IPS DF 6.9 (cell line): ENCODE data around the gene GNAS.

ENCODE experiments used
- DNase-seq: peaks from one replicate; pipeline ENCODE4 v3.0.0-alpha.2; 2013; ENCODE audit warnings: low read depth, low spot score
- H3K27ac ChIP-seq: one replicate; pipeline ENCODE4 v1.5.1; 2013; ENCODE audit warnings: low read length, control low read depth
- H3K27me3 ChIP-seq: 2 replicates; pipeline ENCODE4 v1.6.1; 2013; ENCODE audit warnings: mild to moderate bottlenecking, low read length; ENCODE audit not compliant: control insufficient read depth, insufficient read depth
- H3K36me3 ChIP-seq: 2 replicates; pipeline ENCODE4 v1.6.1; 2013; ENCODE audit warnings: low read length; ENCODE audit not compliant: control insufficient read depth, insufficient read depth
- H3K4me1 ChIP-seq: 2 replicates; pipeline ENCODE4 v1.6.1; 2013; ENCODE audit warnings: low read length; ENCODE audit not compliant: control insufficient read depth, insufficient read depth
- H3K4me3 ChIP-seq: 2 replicates; pipeline ENCODE4 v1.5.1; 2013; ENCODE audit warnings: mild to moderate bottlenecking, low read length
- H3K9me3 ChIP-seq: 2 replicates; pipeline ENCODE4 v1.6.1; 2013; ENCODE audit warnings: low read length, inconsistent platforms; ENCODE audit not compliant: control insufficient read depth, insufficient read depth
- WGBS: extraction: QIAGEN DNeasy Blood & Tissue Kit; methylation state at CpG from one replicate; pipeline ENCODE4 v1.1.7; 2013; ENCODE audit warnings: mixed read lengths, missing lambda C conversion rate; ENCODE audit not compliant: insufficient read length, insufficient coverage; 5-methylcytosine and 5-hydroxymethylcytosine counted together

Gene GNAS

GRCh38 chr20:58851969-58852458, 502 bp upstream of the GNAS start:
- Histone ChIP-seq H3K4me1 (peaks cover 7% of the 10 kb centered on the region), H3K36me3 (no peaks in the 10 kb centered on the region; the same call in 1 of the 2 replicates), H3K27ac (no peak overlapping the region), H3K9me3 (no peaks in the 10 kb centered on the region), H3K4me3 (peak overlapping the region; percentile 52; the same call in 1 of the 2 replicates), H3K27me3 (peaks cover 28% of the 10 kb centered on the region)
- no CpG with 5 or more reads among the region's 23 CpGs for WGBS
- DNase-seq: no peak

- no peak for DNase-seq
- H3K4me1 ChIP-seq: peaks cover 7% of the 10 kb centered on the region
- no peaks in the 10 kb centered on the region for H3K36me3 ChIP-seq
- no peaks in the 10 kb centered on the region for H3K9me3 ChIP-seq
- H3K27me3 ChIP-seq: peaks cover 28% of the 10 kb centered on the region
- H3K4me3 ChIP-seq: no peak overlapping the region
- no CpG with 5 or more reads among the region's 6 CpGs for WGBS
- H3K27ac ChIP-seq: no peak overlapping the region
Observed at GRCh38 chr20:58853466-58853865, 950 bp downstream of the GNAS start.

- no peak for DNase-seq
- WGBS: no CpG with 5 or more reads among the region's 63 CpGs
- H3K27me3 ChIP-seq: peaks cover 28% of the 10 kb centered on the region
- H3K27ac ChIP-seq: no peak overlapping the region
- H3K9me3 ChIP-seq: no peaks in the 10 kb centered on the region
- peaks cover 7% of the 10 kb centered on the region for H3K4me1 ChIP-seq
- no peaks in the 10 kb centered on the region for H3K36me3 ChIP-seq
- peak overlapping the region; percentile 15; the same call in 1 of the 2 replicates for H3K4me3 ChIP-seq
Observed at GRCh38 chr20:58853976-58854637, 1.6 kb downstream of the GNAS start.

- no peak for DNase-seq
- no peaks in the 10 kb centered on the region for H3K36me3 ChIP-seq
- no peaks in the 10 kb centered on the region for H3K9me3 ChIP-seq
- peaks cover 7% of the 10 kb centered on the region for H3K4me1 ChIP-seq
- peaks cover 28% of the 10 kb centered on the region for H3K27me3 ChIP-seq
- peak overlapping the region; percentile 18; the same call in 1 of the 2 replicates for H3K4me3 ChIP-seq
- WGBS: no CpG with 5 or more reads among the region's 75 CpGs
- no peak overlapping the region for H3K27ac ChIP-seq
Observed at GRCh38 chr20:58854638-58855471, 2.3 kb downstream of the GNAS start.

- no peaks in the 10 kb centered on the region for H3K36me3 ChIP-seq
- H3K4me1 ChIP-seq: peaks cover 7% of the 10 kb centered on the region
- WGBS: no CpG with 5 or more reads among the region's 57 CpGs
- H3K9me3 ChIP-seq: no peaks in the 10 kb centered on the region
- H3K4me3 ChIP-seq: peak overlapping the region; percentile 6; the same call in 1 of the 2 replicates
- peaks cover 28% of the 10 kb centered on the region for H3K27me3 ChIP-seq
- no peak for DNase-seq
- no peak overlapping the region for H3K27ac ChIP-seq
Observed at GRCh38 chr20:58855506-58856389, 3.2 kb downstream of the GNAS start.

- Histone ChIP-seq H3K4me1 (no peaks in the 10 kb centered on the region), H3K36me3 (no peaks in the 10 kb centered on the region), H3K4me3 (no peak overlapping the region), H3K27ac (no peak overlapping the region), H3K9me3 (no peaks in the 10 kb centered on the region), H3K27me3 (no peaks in the 10 kb centered on the region)
- no peak for DNase-seq
- WGBS: no CpG with 5 or more reads among the region's 7 CpGs
Observed at GRCh38 chr20:58863044-58863790, 10.7 kb downstream of the GNAS start.

- DNase-seq: no peak
- no CpG with 5 or more reads among the region's 2 CpGs for WGBS
Observed at GRCh38 chr20:58864346-58864745, 11.8 kb downstream of the GNAS start.

GRCh38 chr20:58865843-58866242, 13.3 kb downstream of the GNAS start:
- Histone ChIP-seq H3K4me3 (no peak overlapping the region), H3K4me1 (peaks cover 2% of the 10 kb centered on the region; the same call in 1 of the 2 replicates), H3K27me3 (no peaks in the 10 kb centered on the region), H3K36me3 (no peaks in the 10 kb centered on the region), H3K27ac (no peak overlapping the region), H3K9me3 (no peaks in the 10 kb centered on the region)
- no CpG with 5 or more reads among the region's 2 CpGs for WGBS
- DNase-seq: no peak

More at GRCh38 chr20:58864346-58864745, 11.8 kb downstream of the GNAS start:
- H3K36me3 ChIP-seq: no peaks in the 10 kb centered on the region
- H3K27me3 ChIP-seq: no peaks in the 10 kb centered on the region
- no peak overlapping the region for H3K4me3 ChIP-seq
- H3K9me3 ChIP-seq: no peaks in the 10 kb centered on the region
- H3K4me1 ChIP-seq: no peaks in the 10 kb centered on the region
- H3K27ac ChIP-seq: no peak overlapping the region

- peaks cover 2% of the 10 kb centered on the region; the same call in 1 of the 2 replicates for H3K4me1 ChIP-seq
- no peaks in the 10 kb centered on the region for H3K9me3 ChIP-seq
- no CpG with 5 or more reads among the region's 5 CpGs for WGBS
- no peaks in the 10 kb centered on the region for H3K27me3 ChIP-seq
- no peak overlapping the region for H3K4me3 ChIP-seq
- no peak overlapping the region for H3K27ac ChIP-seq
- no peaks in the 10 kb centered on the region for H3K36me3 ChIP-seq
- no peak for DNase-seq
Observed at GRCh38 chr20:58867211-58867610, 14.7 kb downstream of the GNAS start.
